Bronchial epithelial cell (primary cell): ENCODE measurements around the gene IFT122. TPM values are rescaled to one million over a fixed set of nuclear protein-coding genes. Genes with fewer than 3 reads are reported as not detected.

ENCODE experiments used
- DNase-seq: peaks from one replicate; pipeline ENCODE4 v3.0.0-alpha.2; 2010; ENCODE audit warnings: low read depth
- FAIRE-seq: peaks from 2 replicates; lab custom pipeline; 2011; peaks lifted over from hg19 to GRCh38; lab: Jason Lieb, UNC
- H3K27me3 ChIP-seq: 2 replicates; pipeline ENCODE4 v1.5.1; 2011; ENCODE audit warnings: low read length; ENCODE audit not compliant: control insufficient read depth, insufficient read depth
- H3K36me3 ChIP-seq: 2 replicates; pipeline ENCODE4 v1.5.1; 2011; ENCODE audit warnings: low read length; ENCODE audit not compliant: control insufficient read depth, insufficient read depth
- H3K4me3 ChIP-seq: 2 replicates; pipeline ENCODE4 v1.5.1; 2011; ENCODE audit warnings: mild to moderate bottlenecking, low read depth, low read length, control low read depth
- CTCF ChIP-seq: IDR thresholded peaks from 2 replicates; pipeline ENCODE4 v1.5.1; 2011; ENCODE audit warnings: mild to moderate bottlenecking, moderate library complexity, low read length, control low read depth, inconsistent platforms; ENCODE audit not compliant: insufficient read depth, severe bottlenecking
- total RNA-seq: library from RNA; depleted of rRNA; stranded (reverse); fragments of >200 nt; gene quantifications from 2 replicates; pipeline ENCODE4 v1.2.1, GENCODE V29; 2014

Gene IFT122
- total RNA-seq, 1 donor from 2014 or later = 10.0 TPM

- no peaks in the 10 kb centered on the region for H3K27me3 ChIP-seq
- H3K36me3 ChIP-seq = peaks cover 13% of the 10 kb centered on the region
- H3K4me3 ChIP-seq = no peak overlapping the region
- TF ChIP-seq CTCF = no peak
- FAIRE-seq (no peak), DNase-seq (no peak)
Measured at GRCh38 chr3:129429602-129430001, 10.4 kb upstream of the IFT122 start.

- H3K4me3 ChIP-seq = no peak overlapping the region
- TF ChIP-seq CTCF = no peak
- peaks cover 15% of the 10 kb centered on the region for H3K36me3 ChIP-seq
- FAIRE-seq (no peak), DNase-seq (no peak)
- no peaks in the 10 kb centered on the region for H3K27me3 ChIP-seq
Measured at GRCh38 chr3:129432036-129432435, 8.0 kb upstream of the IFT122 start.

- FAIRE-seq = no peak
- H3K4me3 ChIP-seq = no peak overlapping the region
- TF ChIP-seq CTCF = no peak
- no peak for DNase-seq
- no peaks in the 10 kb centered on the region for H3K27me3 ChIP-seq
- H3K36me3 ChIP-seq = peaks cover 15% of the 10 kb centered on the region
Measured at GRCh38 chr3:129432671-129433070, 7.4 kb upstream of the IFT122 start.

GRCh38 chr3:129433565-129433964 lies 6.5 kb upstream of the IFT122 start:
- no peak for TF ChIP-seq CTCF
- Histone ChIP-seq H3K27me3 (no peaks in the 10 kb centered on the region), H3K36me3 (peaks cover 15% of the 10 kb centered on the region), H3K4me3 (no peak overlapping the region)
- FAIRE-seq = no peak
- no peak for DNase-seq

GRCh38 chr3:129434140-129434539 lies 5.9 kb upstream of the IFT122 start:
- DNase-seq = no peak
- peaks cover 15% of the 10 kb centered on the region for H3K36me3 ChIP-seq
- TF ChIP-seq CTCF = no peak
- H3K4me3 ChIP-seq = no peak overlapping the region
- no peak for FAIRE-seq
- H3K27me3 ChIP-seq = no peaks in the 10 kb centered on the region

- no peak for TF ChIP-seq CTCF
- no peak for FAIRE-seq
- Histone ChIP-seq H3K36me3 (peaks cover 15% of the 10 kb centered on the region), H3K4me3 (no peak overlapping the region), H3K27me3 (no peaks in the 10 kb centered on the region)
- no peak for DNase-seq
Measured at GRCh38 chr3:129435367-129435766, 4.7 kb upstream of the IFT122 start.
